ENCODE results near the gene IFT43.
A peak's percentile ranks its signal among the peaks of the same experiment; 100 is the strongest.

Gene IFT43

DNA sequence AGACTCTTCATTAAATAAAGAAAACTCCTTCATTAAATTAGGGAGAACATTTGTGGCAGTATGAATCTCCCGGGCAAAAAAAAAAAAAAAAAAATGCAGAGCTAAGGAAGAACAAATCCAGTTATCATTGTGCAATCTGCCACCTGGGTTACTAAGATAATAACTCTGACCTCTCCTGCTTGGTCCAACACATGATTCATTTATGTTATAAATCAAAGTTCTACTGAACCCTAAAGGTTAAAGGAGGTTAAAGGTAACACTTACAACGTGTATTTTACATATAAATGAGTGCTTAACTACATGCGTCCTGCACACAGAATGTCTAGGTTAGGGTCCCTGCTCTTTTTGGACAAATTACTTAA lies 8.0 kb upstream of the IFT43 start:
- DNase-seq (ENCODE audit: low read depth) = no peak
- no peak for TF ChIP-seq MYC (IDR thresholded peaks at IDR 0.05; ENCODE audit: low read depth, low read length)
- TF ChIP-seq, protein P1, sequence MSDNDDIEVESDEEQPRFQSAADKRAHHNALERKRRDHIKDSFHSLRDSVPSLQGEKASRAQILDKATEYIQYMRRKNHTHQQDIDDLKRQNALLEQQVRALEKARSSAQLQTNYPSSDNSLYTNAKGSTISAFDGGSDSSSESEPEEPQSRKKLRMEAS (IDR thresholded peaks at IDR 0.05; ENCODE audit: low read depth, low read length) = no peak
- TF ChIP-seq, protein P2, sequence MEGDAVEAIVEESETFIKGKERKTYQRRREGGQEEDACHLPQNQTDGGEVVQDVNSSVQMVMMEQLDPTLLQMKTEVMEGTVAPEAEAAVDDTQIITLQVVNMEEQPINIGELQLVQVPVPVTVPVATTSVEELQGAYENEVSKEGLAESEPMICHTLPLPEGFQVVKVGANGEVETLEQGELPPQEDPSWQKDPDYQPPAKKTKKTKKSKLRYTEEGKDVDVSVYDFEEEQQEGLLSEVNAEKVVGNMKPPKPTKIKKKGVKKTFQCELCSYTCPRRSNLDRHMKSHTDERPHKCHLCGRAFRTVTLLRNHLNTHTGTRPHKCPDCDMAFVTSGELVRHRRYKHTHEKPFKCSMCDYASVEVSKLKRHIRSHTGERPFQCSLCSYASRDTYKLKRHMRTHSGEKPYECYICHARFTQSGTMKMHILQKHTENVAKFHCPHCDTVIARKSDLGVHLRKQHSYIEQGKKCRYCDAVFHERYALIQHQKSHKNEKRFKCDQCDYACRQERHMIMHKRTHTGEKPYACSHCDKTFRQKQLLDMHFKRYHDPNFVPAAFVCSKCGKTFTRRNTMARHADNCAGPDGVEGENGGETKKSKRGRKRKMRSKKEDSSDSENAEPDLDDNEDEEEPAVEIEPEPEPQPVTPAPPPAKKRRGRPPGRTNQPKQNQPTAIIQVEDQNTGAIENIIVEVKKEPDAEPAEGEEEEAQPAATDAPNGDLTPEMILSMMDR (IDR thresholded peaks at IDR 0.05; ENCODE audit: low read depth, low read length) = no peak
- no peak for TF ChIP-seq POLR2A (IDR thresholded peaks at IDR 0.05; ENCODE audit: extremely low read depth, insufficient read length)
- H3K4me3 ChIP-seq (ENCODE audit: low read depth, low read length) = no peak overlapping the region

DNA sequence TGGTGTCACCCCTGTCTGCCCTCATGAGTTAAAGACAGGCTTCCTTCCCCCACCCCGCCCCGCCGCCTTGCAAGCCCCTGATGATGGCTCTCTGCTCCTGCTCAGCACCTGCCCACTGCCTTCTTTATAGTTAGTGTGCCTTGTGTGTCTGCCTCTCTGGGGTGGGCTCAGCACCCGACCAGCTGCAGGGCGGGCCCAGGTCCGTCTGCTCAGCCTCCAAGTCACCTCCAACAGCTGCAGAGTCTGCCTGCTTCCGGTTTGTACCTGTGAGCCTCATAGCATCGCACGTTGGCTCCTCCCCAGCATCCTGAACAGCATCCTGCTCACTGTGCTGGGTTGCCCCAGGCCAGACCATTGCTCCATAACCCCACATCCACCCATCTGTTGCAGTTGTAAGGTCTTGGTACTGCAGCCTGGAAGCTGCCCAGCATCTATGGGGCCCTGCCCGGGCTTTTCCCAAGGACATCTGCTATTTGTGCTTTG lies 7.3 kb upstream of the IFT43 start:
- no peak for DNase-seq (ENCODE audit: low read depth)
- TF ChIP-seq, protein P2 (IDR thresholded peaks at IDR 0.05; ENCODE audit: low read depth, low read length) = no peak
- no peak for TF ChIP-seq MYC (IDR thresholded peaks at IDR 0.05; ENCODE audit: low read depth, low read length)
- TF ChIP-seq, protein P1 (IDR thresholded peaks at IDR 0.05; ENCODE audit: low read depth, low read length) = no peak
- no peak overlapping the region for H3K4me3 ChIP-seq (ENCODE audit: low read depth, low read length)

DNA sequence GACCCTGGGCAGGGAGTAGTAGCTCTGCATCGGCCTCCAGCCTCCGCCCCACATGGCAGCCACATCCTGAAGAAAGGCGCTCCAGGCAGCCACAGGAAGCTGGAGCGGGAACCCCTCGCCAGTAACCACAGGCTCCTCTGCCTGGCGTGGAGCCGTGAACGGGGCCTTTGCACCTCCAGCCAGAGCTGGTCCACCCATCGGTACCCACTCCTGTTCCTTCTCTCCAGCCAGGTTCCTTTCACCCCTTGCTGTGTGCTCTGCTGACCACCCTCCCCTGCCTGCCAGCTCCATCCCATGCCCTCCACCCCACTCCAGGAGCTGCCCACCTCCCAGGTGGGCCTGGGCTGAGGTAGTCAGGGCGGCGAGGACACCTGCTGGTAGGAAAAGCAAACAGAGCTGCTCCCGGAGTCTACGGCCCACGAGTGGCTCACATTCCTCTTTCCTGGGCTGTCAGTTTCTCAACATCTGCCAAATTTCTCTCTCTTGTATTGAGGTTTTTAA lies 6.4 kb upstream of the IFT43 start:
- TF ChIP-seq, protein P2 (IDR thresholded peaks at IDR 0.05; ENCODE audit: low read depth, low read length) = peak; percentile 34
- no peak for TF ChIP-seq POLR2A (IDR thresholded peaks at IDR 0.05; ENCODE audit: extremely low read depth, insufficient read length)
- H3K4me3 ChIP-seq (ENCODE audit: low read depth, low read length) = no peak overlapping the region
- peak; percentile 19 for DNase-seq (ENCODE audit: low read depth)

DNA sequence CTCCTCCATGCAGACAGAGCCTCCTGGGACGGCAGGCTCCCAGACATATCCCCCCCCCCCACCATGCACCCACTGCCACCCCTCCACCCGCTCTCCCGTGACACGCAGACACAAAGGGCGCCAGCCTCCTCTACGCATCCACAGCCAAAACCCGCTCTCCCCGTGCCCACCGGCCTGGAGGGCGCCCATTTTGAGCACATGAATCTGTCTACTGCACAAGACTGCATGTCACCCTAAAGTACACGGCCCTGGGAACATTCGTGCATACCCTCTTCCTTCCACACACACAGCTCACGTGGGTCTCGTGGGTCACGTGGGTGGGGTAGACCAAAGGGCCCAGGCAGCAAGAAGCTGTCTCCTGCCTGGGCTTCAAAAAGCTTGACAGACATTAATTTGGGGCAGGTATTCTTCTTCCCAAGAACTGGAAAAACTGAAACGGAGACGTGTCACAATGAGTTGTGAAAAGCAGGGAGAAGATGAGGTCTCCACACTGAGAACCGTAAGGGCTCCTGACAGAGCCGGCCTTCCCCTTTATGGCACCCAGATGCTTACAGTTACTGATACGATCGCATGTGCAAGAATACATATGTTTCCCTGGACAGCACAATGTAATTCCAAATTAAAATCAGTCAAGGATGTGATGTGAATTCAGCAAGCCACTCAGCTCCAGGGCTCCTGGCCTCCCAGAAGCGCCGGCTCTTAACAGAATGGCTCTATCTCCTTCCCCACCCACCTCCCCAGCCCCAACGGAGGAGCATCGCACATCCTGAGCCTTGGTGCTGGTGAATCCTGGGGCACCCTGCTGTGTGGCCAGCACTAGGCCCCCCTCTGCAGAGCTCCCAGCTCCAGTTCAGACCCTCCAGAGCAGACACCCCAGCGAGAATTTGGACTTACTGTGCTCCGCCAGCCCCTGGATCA lies 5.7 kb upstream of the IFT43 start:
- TF ChIP-seq, protein P2 (IDR thresholded peaks at IDR 0.05; ENCODE audit: low read depth, low read length) = no peak
- TF ChIP-seq, protein P1 (IDR thresholded peaks at IDR 0.05; ENCODE audit: low read depth, low read length) = no peak
- TF ChIP-seq POLR2A (IDR thresholded peaks at IDR 0.05; ENCODE audit: extremely low read depth, insufficient read length) (no peak), MYC (IDR thresholded peaks at IDR 0.05; ENCODE audit: low read depth, low read length) (no peak)
- DNase-seq (ENCODE audit: low read depth) = no peak
- no peak overlapping the region for H3K4me3 ChIP-seq (ENCODE audit: low read depth, low read length)

DNA sequence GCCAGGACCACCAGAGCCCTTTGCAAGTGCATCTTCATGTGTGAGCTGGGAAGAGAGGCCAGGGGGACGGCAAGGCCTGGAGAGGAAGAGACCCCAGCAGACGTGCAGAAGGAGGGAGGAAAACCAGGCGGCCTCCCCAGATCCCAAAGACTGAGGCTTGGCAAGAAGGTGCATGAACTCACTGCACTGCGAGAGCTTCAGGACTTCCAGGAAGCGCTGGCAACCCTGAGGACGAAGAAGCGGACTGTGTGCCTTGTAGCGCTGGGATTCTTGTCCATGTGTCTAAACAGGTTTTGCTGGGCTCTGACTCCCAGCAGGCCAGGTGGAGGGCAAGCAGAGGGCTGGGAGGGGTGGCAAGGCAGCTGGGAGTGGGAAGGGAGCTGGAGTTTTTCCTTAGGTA lies 4.7 kb upstream of the IFT43 start:
- no peak for DNase-seq (ENCODE audit: low read depth)
- no peak for TF ChIP-seq POLR2A (IDR thresholded peaks at IDR 0.05; ENCODE audit: extremely low read depth, insufficient read length)

DNA sequence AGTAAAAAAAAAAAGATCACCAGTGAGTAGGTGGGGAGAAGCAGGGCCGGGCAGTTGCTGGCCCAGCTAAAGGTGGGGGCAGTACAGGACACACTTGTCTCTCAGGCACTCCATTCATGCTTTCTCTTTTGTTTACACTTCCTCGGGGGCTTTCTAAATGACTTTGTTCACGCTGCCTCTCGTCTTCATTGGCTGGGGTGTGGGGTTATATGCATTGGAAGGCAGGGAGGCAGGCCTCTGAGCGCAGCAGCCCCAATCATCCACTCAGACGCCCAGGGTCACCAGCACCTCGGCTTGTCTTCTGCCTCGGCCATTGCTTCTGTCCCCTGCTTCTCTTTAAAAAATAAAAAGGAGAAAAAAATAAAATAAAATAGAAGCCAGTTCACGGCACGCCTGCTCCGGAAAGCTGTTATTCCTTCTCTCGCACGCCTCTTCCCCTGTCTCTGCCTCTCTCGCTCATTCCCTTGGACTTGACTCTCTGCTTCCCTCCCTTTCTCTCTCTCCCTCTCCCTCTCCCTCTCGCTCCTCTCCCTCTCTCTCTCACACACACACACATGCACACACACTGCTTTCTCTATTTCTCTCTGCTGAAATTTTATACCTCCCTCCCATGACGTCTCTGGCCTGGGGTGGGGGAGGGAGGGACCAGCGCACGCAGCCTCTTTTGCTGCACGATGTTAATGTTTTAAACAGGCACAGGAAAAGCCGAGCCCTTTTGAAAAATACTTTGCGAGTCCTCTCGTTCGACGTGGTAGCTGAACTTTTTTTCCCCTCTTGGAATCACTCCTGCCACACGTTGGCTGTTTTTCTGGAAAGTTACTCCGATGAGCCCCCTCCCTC lies 3.9 kb upstream of the IFT43 start, which contains the start of gene TGFB3:
Gene TGFB3, minus strand, starts transcription at position 570 of the 840 bp plus-strand sequence. CDS start 1,102 bp downstream, outside the sequence.
- DNase-seq (ENCODE audit: low read depth) = peak; percentile 55
- TF ChIP-seq, protein P2 (IDR thresholded peaks at IDR 0.05; ENCODE audit: low read depth, low read length) = no peak
- TF ChIP-seq POLR2A (IDR thresholded peaks at IDR 0.05; ENCODE audit: extremely low read depth, insufficient read length) (no peak), MYC (IDR thresholded peaks at IDR 0.05; ENCODE audit: low read depth, low read length) (0 out of 2 replicates have a peak, but pooled peaks have one; percentile 10)
- TF ChIP-seq, protein P1 (IDR thresholded peaks at IDR 0.05; ENCODE audit: low read depth, low read length) = peak; percentile 27; the same call in 1 of the 2 replicates
- peak within 1 kb of the TSS; percentile 46 for H3K4me3 ChIP-seq (ENCODE audit: low read depth, low read length)

More for the DNA sequence above, 4.7 kb upstream of the IFT43 start:
- H3K4me3 ChIP-seq (ENCODE audit: low read depth, low read length) = no peak overlapping the region

All from NB4 (cell line).